ENCODE measurements around the gene TRIM24. TPM values are rescaled to one million over a fixed set of nuclear protein-coding genes. Genes with fewer than 3 reads are reported as not detected.
A peak's percentile ranks its signal among the peaks of the same experiment; 100 is the strongest.
"Not testable (repeated sequence)": the region's sequence is repeated elsewhere in the genome, so short reads cannot be mapped to it uniquely, and the experiment has no call there.

TRIM24 gene
- total and polyA plus RNA-seq, 4 donors, result 7.0 to 33.0 (median 17.4) TPM

GRCh38 chr7:138458576-138459412 lies 1.3 kb upstream of the TRIM24 start:
- Histone ChIP-seq H3K9ac (ENCODE audit: insufficient read depth in 1 of 2, low read length in 2 of 2) (no peak overlapping the region), H3K27me3 (ENCODE audit: control insufficient read depth in 3 of 3, insufficient read depth in 3 of 3, low read length in 2 of 3) (no peaks in the 10 kb centered on the region), H3K36me3 (ENCODE audit: control insufficient read depth in 4 of 4, insufficient read depth in 4 of 4, low read length in 4 of 4) (no peaks in the 10 kb centered on the region), H3K4me1 (ENCODE audit: control insufficient read depth in 5 of 5, insufficient read depth in 5 of 5, low read length in 5 of 5) (peaks cover 0 to 7% (median 4%) of the 10 kb centered on the region in 5 donors), H3K4me3 (no peak overlapping the region), H3K9me3 (ENCODE audit: control insufficient read depth in 4 of 4, insufficient read depth in 3 of 4, low read length in 3 of 4) (no peaks in the 10 kb centered on the region), H3K27ac (ENCODE audit: low read depth in 1 of 2, low read length in 1 of 2) (no peak overlapping the region)
- TF ChIP-seq, protein P1, sequence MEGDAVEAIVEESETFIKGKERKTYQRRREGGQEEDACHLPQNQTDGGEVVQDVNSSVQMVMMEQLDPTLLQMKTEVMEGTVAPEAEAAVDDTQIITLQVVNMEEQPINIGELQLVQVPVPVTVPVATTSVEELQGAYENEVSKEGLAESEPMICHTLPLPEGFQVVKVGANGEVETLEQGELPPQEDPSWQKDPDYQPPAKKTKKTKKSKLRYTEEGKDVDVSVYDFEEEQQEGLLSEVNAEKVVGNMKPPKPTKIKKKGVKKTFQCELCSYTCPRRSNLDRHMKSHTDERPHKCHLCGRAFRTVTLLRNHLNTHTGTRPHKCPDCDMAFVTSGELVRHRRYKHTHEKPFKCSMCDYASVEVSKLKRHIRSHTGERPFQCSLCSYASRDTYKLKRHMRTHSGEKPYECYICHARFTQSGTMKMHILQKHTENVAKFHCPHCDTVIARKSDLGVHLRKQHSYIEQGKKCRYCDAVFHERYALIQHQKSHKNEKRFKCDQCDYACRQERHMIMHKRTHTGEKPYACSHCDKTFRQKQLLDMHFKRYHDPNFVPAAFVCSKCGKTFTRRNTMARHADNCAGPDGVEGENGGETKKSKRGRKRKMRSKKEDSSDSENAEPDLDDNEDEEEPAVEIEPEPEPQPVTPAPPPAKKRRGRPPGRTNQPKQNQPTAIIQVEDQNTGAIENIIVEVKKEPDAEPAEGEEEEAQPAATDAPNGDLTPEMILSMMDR (IDR thresholded peaks at IDR 0.05; ENCODE audit: control extremely low read depth, extremely low read depth), result no peak
- WGBS, 2 donors, result 75 to 82% methylated on average over 18 of the region's 18 CpGs
- ATAC-seq (ENCODE audit: insufficient read depth, low FRiP score) (no peak), DNase-seq (no peak)

DNA sequence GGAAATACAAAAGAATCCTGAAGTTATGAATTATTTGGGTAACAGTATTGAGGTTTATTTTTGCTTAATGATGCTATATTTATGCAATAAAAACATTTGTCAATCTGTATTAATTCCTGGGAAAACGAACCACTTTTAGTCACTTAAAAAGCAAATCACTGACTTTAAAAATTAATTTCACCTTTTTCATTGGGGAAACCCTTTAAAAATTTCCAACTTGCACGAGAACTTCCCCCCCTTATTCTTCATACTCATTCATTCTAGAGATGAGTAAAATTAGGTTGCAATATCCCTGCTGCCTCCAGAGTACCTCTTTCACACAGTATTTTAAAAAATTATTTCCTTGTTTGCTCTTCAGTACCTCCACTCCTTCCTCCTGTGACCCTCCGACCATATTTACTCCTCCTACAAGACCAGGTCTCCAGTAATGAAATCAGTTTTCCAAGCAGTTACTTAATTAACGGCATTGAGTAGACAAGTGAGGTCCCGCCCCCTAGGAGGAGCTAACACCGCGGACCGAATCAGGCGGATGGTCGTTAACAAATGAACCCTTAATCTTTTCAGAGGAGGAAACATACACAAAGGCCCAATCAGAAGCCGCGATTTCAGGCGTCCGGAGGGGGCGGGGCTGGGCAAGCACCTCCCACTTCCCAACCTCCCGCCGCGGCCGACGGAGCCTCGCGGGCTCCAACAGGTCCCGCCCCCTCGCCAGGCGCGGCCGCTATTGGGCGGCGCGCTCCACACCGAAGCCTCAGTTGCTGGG lies 465 bp upstream of the TRIM24 start:
- 2% methylated on average over 30 to 31 of the region's 31 CpGs for WGBS, 2 donors
- no peaks in the 10 kb centered on the region for H3K36me3 ChIP-seq (ENCODE audit: control insufficient read depth in 4 of 4, insufficient read depth in 4 of 4, low read length in 4 of 4)
- peaks cover 0 to 7% (median 4%) of the 10 kb centered on the region in 5 donors for H3K4me1 ChIP-seq (ENCODE audit: control insufficient read depth in 5 of 5, insufficient read depth in 5 of 5, low read length in 5 of 5)
- DNase-seq, result peak in 1 of 3 donors; percentile 99
- H3K27me3 ChIP-seq (ENCODE audit: control insufficient read depth in 3 of 3, insufficient read depth in 3 of 3, low read length in 2 of 3), result no peaks in the 10 kb centered on the region
- H3K9ac ChIP-seq (ENCODE audit: insufficient read depth in 1 of 2, low read length in 2 of 2), result no peak overlapping the region
- TF ChIP-seq, protein P1 (IDR thresholded peaks at IDR 0.05; ENCODE audit: control extremely low read depth, extremely low read depth), result peak; percentile 6
- ATAC-seq (ENCODE audit: insufficient read depth, low FRiP score), result peak; percentile 95
- H3K27ac ChIP-seq (ENCODE audit: low read depth in 1 of 2, low read length in 1 of 2), result no peak overlapping the region
- H3K9me3 ChIP-seq (ENCODE audit: control insufficient read depth in 4 of 4, insufficient read depth in 3 of 4, low read length in 3 of 4), result no peaks in the 10 kb centered on the region
- H3K4me3 ChIP-seq, result no peak overlapping the region

DNA sequence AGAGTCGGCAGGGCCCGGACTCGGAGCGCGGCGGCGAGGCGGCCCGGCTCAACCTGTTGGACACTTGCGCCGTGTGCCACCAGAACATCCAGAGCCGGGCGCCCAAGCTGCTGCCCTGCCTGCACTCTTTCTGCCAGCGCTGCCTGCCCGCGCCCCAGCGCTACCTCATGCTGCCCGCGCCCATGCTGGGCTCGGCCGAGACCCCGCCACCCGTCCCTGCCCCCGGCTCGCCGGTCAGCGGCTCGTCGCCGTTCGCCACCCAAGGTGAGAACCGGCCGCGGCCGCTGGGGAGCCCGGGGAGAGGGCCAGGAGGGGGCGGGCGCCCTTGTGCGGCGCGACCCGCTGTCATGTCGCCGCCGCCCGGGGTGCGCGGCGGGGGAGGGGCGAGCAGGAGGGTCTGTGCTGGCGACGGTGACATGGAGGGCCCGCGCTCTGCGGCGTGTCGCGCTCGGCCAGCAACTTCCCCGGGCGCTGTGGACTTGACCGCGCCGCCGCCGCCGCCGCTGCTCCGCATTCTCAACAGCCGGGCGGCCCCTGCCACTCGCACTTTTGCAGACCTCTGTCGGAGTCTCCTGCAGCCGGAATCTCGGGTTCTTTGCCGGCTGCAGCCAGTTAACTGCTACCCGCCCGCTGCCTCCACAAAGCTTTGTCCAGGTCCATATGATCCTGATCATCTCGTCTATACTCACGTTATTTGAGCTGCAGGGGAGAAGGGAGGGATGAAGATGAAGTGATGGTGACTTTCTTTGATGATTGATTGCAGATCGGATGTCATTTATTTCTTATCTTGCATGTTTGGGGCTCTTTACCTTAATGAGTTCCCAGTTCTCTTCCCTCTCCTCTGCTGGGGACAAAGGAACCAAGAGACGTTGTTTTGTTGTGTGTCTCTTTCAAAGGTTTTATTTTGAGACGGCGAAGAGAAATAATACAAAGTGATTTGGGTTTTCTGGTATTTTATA lies 869 bp downstream of the TRIM24 start:
- Histone ChIP-seq H3K4me3 (peak overlapping the region; percentile 94), H3K9ac (ENCODE audit: insufficient read depth in 1 of 2, low read length in 2 of 2) (peak overlapping the region; percentile 75 to 90), H3K27ac (ENCODE audit: low read depth in 1 of 2, low read length in 1 of 2) (peak overlapping the region; percentile 98 to 100), H3K9me3 (ENCODE audit: control insufficient read depth in 4 of 4, insufficient read depth in 3 of 4, low read length in 3 of 4) (no peaks in the 10 kb centered on the region), H3K27me3 (ENCODE audit: control insufficient read depth in 3 of 3, insufficient read depth in 3 of 3, low read length in 2 of 3) (no peaks in the 10 kb centered on the region), H3K4me1 (ENCODE audit: control insufficient read depth in 5 of 5, insufficient read depth in 5 of 5, low read length in 5 of 5) (peaks cover 0 to 15% (median 4%) of the 10 kb centered on the region in 5 donors), H3K36me3 (ENCODE audit: control insufficient read depth in 4 of 4, insufficient read depth in 4 of 4, low read length in 4 of 4) (no peaks in the 10 kb centered on the region)
- peak; percentile 70 to 75 (median 72) for DNase-seq
- WGBS, 2 donors, result 0 to 1% methylated on average over 43 to 84 of the region's 84 CpGs
- ATAC-seq (ENCODE audit: insufficient read depth, low FRiP score), result peak; percentile 10
- TF ChIP-seq, protein P1 (IDR thresholded peaks at IDR 0.05; ENCODE audit: control extremely low read depth, extremely low read depth), result no peak

DNA sequence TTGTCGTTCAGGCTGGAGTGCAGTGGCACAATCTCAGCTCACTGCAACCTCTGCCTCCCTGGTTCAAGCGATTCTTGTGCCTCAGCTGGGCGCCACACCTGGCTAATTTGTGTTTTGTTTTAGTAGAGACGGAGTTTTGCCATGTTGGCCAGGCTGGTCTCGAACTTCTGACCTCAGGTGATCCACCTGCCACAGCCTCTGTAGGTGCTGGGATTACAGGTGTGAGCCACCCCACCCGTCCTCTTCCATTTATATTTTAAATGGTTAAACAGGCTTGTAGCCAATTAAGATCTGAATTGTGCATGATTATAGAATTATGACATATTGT lies 3.2 kb downstream of the TRIM24 start:
- not testable (repeated sequence) for DNase-seq; H3K36me3 ChIP-seq (ENCODE audit: control insufficient read depth in 4 of 4, insufficient read depth in 4 of 4, low read length in 4 of 4); H3K27ac ChIP-seq (ENCODE audit: low read depth in 1 of 2, low read length in 1 of 2); H3K9ac ChIP-seq (ENCODE audit: insufficient read depth in 1 of 2, low read length in 2 of 2); ATAC-seq (ENCODE audit: insufficient read depth, low FRiP score); H3K9me3 ChIP-seq (ENCODE audit: control insufficient read depth in 4 of 4, insufficient read depth in 3 of 4, low read length in 3 of 4); H3K27me3 ChIP-seq (ENCODE audit: control insufficient read depth in 3 of 3, insufficient read depth in 3 of 3, low read length in 2 of 3); H3K4me3 ChIP-seq
- WGBS, 2 donors, result 98% methylated on average over 6 of the region's 6 CpGs
- H3K4me1 ChIP-seq (ENCODE audit: control insufficient read depth in 5 of 5, insufficient read depth in 5 of 5, low read length in 5 of 5), result peaks cover 0 to 18% (median 5%) of the 10 kb centered on the region in 5 donors
